ENCODE data around the gene DDO.

DDO gene

GRCh38 chr6:110419028-110419739, 3.8 kb upstream of the DDO start:
- DNase-seq (ENCODE audit: low read depth in 2 of 2) = no peak

DNA sequence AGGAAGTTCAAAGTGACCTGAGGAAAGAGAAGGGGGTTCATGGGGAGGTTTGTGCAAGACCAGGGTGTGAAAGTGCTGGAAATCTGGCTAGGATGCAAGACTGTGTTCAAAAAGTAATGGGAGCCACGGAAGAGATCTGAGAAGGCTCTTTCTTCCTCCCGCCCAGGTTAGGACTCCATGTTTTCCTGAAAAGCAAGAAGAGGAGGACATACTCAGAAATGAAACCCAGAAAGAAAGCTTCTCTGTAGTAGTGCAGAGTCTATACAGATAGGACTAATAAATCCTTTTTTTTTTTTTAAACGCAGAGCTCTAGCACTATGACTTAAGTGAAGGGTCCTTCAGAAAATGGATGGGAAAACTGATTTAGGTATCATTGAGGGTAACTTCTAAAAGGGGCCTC, 3.2 kb upstream of the DDO start:
- no peak for DNase-seq (ENCODE audit: low read depth in 2 of 2)

- DNase-seq (ENCODE audit: low read depth in 2 of 2) = no peak
Measured at GRCh38 chr6:110414669-110415068, 706 bp downstream of the DDO start.

GRCh38 chr6:110412360-110412759, 3.0 kb downstream of the DDO start:
- no peak for DNase-seq (ENCODE audit: low read depth in 2 of 2)

DNA sequence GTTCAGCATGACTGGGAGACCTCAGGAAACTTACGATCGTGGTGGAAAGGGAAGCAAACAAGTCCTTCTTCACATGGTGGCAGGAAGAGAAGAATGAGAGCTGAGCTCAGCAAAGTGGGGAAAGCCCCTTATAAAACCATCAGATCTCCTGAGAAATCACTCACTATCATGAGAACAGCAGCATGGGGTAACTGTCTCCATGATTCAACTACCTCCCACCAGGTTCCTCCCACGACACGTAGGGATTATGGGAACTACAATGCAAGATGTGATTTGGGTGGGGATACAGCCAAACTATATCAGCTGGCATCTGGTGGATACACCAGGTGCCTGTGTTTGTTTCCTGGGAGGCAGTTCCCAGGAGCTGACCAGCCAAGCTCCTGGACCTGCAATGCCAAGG, 4.9 kb downstream of the DDO start:
- DNase-seq (ENCODE audit: low read depth in 2 of 2) = no peak

DNA sequence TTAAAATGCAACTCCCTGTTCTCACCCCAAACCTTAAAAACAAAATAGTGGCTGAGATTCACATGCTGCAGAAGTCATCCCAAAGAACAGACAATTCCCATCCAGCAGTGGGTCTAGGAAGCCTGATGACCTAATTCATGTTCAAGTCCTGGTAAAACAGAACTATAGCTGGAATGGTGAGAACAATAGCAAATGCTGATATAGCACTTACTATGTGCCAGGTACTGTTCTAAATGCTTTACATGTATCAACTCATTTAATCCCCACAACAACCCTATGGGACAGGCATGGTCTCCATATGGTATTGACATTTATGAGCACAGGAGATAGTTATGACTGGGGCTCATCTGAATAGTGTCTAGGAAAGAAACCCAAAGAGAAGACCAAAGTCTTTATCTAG, 5.6 kb downstream of the DDO start:
- DNase-seq (ENCODE audit: low read depth in 2 of 2) = no peak

DNA sequence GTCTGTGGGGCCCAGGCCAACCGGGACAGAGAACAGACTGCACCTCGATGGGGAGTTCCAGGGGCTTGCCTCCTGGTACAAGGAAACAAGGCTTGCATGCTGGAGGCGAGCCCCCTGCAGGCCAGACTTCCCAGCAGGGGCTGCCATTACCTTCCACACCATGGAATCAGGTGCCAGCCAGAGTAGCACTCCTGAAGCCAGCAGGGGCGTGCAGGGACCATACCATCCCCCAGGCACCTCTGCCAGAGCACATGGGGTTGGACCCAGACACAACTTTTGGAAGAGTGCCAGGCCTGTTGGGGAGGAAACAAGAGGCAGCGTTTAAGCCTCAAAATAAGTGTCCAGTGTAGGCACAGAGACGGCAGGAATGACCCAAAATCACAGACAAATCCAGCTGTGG, 6.5 kb downstream of the DDO start:
- no peak for DNase-seq (ENCODE audit: low read depth in 2 of 2)

GRCh38 chr6:110404607-110405006, 10.8 kb downstream of the DDO start:
- no peak for DNase-seq (ENCODE audit: low read depth in 2 of 2)

DNA sequence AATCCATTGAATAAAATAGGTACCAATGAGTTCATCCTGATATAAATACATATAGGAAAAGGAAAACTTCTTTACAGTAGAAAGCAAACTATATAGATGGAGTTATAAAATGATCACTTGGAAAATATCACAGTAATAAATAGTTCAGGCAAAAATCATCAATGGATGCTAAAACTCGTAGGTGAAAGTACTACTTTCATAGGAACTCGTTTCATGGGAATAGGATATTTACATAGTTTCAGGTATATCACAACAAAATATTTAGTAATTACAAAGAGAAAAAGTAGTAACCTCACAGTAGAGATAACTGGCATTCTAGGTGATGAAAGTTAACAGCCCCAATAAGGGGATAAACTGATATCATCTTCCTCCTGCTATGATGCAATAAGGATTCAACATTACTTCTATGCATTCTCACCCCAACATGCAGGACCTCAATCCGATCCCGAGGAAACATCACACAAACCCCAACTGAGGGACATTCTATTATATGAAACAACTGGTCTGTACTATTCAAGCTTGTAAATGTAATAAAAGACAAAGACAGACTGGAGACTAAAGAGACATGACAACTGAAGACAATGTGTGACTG, 13.7 kb downstream of the DDO start:
- no peak for DNase-seq (ENCODE audit: low read depth in 2 of 2)

DNA sequence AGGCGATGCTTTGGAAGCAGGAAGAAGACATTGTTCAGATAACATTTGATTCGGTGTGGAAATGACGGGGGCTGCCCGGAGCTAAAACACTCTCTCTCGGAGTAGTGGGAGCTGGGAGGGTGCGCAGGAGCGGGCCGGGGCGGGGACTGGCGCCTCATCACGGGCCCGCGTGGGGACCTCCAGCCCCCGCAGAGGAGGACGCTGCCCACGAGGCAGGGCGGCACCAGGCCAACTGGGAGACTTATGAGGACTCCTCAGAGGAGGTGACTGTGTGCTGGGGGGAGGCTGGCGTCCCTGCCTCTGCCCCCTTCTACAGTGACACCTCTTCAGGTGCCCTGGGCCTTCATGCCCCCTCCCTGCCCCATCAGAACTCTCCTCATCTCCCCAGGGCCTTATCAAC, 15.2 kb downstream of the DDO start:
- no peak for DNase-seq (ENCODE audit: low read depth in 2 of 2)

DNA sequence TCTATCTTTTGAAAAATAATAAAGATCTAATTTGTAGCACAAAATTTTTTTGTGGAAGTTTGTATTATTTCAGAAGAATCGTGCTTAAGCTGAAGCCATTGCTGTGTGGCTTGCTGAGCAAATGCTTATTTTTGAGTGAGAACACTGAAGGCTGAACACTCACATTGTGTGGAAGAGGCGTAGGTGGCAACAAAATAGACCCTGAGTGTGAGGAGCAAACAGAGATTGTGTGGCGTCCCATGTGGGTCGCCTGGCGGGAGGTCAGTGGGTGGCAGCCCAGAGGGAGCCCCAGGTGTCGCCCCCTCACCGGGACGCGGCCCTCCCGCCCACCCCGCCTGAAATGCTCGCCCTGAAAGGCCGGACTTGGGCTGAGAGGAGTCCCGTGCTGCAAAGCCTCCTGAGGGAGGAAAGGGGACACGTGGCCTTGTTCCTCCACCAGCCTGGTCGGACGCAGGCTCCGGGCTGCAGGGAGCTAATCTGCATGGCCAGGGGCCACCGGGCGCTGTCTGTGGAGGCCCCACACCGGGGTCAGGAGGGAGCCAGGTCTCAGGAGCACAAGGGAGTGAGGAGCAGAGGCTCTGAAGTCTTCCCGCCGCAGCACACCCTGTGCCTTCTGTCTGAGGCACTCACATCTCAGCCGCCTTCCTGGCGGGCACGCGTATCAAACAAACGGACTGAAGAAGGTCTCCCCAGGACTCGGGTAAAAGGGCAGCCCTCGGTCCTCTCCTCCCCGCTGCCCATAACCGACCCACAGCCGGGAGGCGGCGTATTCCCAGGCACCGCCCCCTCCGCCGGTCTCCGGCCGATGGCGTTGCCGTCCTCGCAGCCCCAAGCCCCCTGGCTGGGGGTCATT, 15.9 kb downstream of the DDO start:
- DNase-seq (ENCODE audit: low read depth in 2 of 2) = no peak

DNA sequence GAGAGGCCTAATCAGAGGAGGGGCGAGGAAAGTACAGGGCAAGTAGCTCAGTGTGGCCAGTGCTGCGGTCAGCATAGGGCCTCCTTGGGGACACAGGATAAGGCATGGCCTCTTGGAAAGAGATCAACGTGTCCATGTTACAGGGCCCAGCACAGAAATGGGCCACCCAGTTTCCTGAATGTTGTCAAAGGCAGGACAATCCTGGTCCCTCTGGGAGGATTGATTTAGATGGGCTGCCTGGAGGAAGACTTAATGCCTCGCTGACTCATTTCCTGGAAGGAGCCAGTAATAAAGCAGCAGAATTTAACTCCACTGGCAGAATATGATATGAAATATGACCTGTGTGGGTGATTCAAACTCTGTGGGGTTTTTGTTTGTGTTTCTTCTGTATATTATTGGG, 16.6 kb downstream of the DDO start:
- no peak for DNase-seq (ENCODE audit: low read depth in 2 of 2)

DNA sequence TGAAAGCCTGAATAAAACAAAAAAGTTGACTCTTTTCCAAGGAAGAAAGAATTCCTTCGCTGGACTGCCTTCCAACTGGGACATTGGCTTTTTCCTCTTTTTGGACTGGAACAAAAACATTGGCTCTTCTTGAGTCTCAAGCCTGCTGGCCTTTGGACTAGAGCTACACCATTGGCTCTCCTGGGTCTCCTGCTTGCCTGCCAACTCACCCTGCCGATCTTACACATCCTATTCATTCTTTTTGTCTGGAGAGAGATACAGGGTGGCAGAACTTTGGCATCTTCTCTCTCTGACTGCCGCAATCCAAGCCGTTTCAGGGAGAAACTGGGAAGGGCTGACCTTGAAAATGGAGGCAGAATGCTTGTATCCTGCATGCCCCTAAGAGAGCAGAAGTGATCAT, 20.2 kb downstream of the DDO start:
- DNase-seq (ENCODE audit: low read depth in 2 of 2) = no peak

GRCh38 chr6:110394409-110394808, 21.0 kb downstream of the DDO start:
- no peak for DNase-seq (ENCODE audit: low read depth in 2 of 2)

DNA sequence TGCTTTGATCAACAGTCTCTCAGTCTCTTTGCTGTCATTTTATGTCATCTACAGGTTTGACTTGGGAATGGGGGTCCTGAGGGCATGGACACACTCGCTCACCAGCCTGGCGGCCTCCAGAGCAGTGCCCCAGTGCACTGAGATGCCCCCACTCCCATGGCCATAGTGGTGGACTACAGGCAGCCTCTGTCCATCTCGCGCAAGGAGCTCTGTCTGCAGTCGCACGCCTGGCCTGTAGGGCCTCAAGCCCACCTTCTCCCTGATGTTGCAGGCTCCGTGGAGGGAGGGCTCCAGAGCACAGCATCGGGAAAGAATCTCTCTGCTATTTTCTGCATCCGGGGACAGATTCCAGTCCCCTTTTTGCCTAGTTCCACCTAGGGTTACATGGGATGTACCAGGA, 22.6 kb downstream of the DDO start:
- DNase-seq (ENCODE audit: low read depth in 2 of 2) = no peak

- DNase-seq (ENCODE audit: low read depth in 2 of 2) = no peak
Measured at GRCh38 chr6:110390404-110390803, 25.0 kb downstream of the DDO start.

GRCh38 chr6:110389689-110390382, 25.5 kb downstream of the DDO start:
- no peak for DNase-seq (ENCODE audit: low read depth in 2 of 2)

GRCh38 chr6:110387986-110388385, 27.4 kb downstream of the DDO start:
- no peak for DNase-seq (ENCODE audit: low read depth in 2 of 2)

GRCh38 chr6:110385458-110385863, 29.9 kb downstream of the DDO start:
- no peak for DNase-seq (ENCODE audit: low read depth in 2 of 2)

- DNase-seq (ENCODE audit: low read depth in 2 of 2) = no peak
Measured at GRCh38 chr6:110378552-110378951, 36.8 kb downstream of the DDO start.

GRCh38 chr6:110369066-110369465, 46.3 kb downstream of the DDO start:
- no peak for DNase-seq (ENCODE audit: low read depth in 2 of 2)

- no peak for DNase-seq (ENCODE audit: low read depth in 2 of 2)
Measured at GRCh38 chr6:110368284-110368683, 47.1 kb downstream of the DDO start.

Measured in fibroblast of skin of left biceps (primary cell).